ENCODE data around the gene DNAJB7. TPM values are rescaled to one million over a fixed set of nuclear protein-coding genes. Genes with fewer than 3 reads are reported as not detected.
"Not testable (repeated sequence)": the region's sequence is repeated elsewhere in the genome, so short reads cannot be mapped to it uniquely, and the experiment has no call there.

DNAJB7 gene
- total RNA-seq, 3 donors from 2014 or later = not detected

GRCh38 chr22:40856513-40857308 lies 5.2 kb downstream of the DNAJB7 start, which contains the start of the genes ST13 and XPNPEP3:
TSS of gene ST13 (minus strand) at chr22:40856639. CDS start at chr22:40856540, 99 bp downstream.
TSS of gene XPNPEP3 (plus strand) at chr22:40857148. CDS start at chr22:40857182, 34 bp downstream.
- H3K36me3 Mint-ChIP-seq (ENCODE audit: insufficient read depth) = peaks cover 22% of the 10 kb centered on the region
- no peaks in the 10 kb centered on the region for H3K27me3 Mint-ChIP-seq (ENCODE audit: low read depth)
- H3K4me3 Mint-ChIP-seq = peak within 1 kb of the TSS; percentile 99
- ATAC-seq = peak; percentile 95 to 97
- no peaks in the 10 kb centered on the region for H3K9me3 Mint-ChIP-seq
- H3K4me1 Mint-ChIP-seq (ENCODE audit: low read depth) = peaks cover 44% of the 10 kb centered on the region
- DNase-seq = peak; percentile 97

GRCh38 chr22:40855979-40856512 lies 5.9 kb downstream of the DNAJB7 start:
- H3K9me3 Mint-ChIP-seq = no peaks in the 10 kb centered on the region
- no peak for DNase-seq
- no peaks in the 10 kb centered on the region for H3K27me3 Mint-ChIP-seq (ENCODE audit: low read depth)
- peak; percentile 13 to 20 for ATAC-seq
- peaks cover 17% of the 10 kb centered on the region for H3K36me3 Mint-ChIP-seq (ENCODE audit: insufficient read depth)
- peaks cover 48% of the 10 kb centered on the region for H3K4me1 Mint-ChIP-seq (ENCODE audit: low read depth)
- peak overlapping the region; percentile 99 for H3K4me3 Mint-ChIP-seq

- no peaks in the 10 kb centered on the region for H3K27me3 Mint-ChIP-seq (ENCODE audit: low read depth)
- peak overlapping the region; percentile 99 for H3K4me3 Mint-ChIP-seq
- H3K9me3 Mint-ChIP-seq = no peaks in the 10 kb centered on the region
- H3K4me1 Mint-ChIP-seq (ENCODE audit: low read depth) = peaks cover 48% of the 10 kb centered on the region
- ATAC-seq (no peak), DNase-seq (no peak)
- H3K36me3 Mint-ChIP-seq (ENCODE audit: insufficient read depth) = peaks cover 15% of the 10 kb centered on the region
Measured at GRCh38 chr22:40855071-40855978, 6.6 kb downstream of the DNAJB7 start.

GRCh38 chr22:40853961-40854360 lies 8.0 kb downstream of the DNAJB7 start:
- peak overlapping the region; percentile 61 for H3K4me3 Mint-ChIP-seq
- H3K27me3 Mint-ChIP-seq (ENCODE audit: low read depth) = no peaks in the 10 kb centered on the region
- peaks cover 16% of the 10 kb centered on the region for H3K36me3 Mint-ChIP-seq (ENCODE audit: insufficient read depth)
- H3K9me3 Mint-ChIP-seq = no peaks in the 10 kb centered on the region
- ATAC-seq (no peak), DNase-seq (no peak)
- H3K4me1 Mint-ChIP-seq (ENCODE audit: low read depth) = peaks cover 47% of the 10 kb centered on the region

DNA sequence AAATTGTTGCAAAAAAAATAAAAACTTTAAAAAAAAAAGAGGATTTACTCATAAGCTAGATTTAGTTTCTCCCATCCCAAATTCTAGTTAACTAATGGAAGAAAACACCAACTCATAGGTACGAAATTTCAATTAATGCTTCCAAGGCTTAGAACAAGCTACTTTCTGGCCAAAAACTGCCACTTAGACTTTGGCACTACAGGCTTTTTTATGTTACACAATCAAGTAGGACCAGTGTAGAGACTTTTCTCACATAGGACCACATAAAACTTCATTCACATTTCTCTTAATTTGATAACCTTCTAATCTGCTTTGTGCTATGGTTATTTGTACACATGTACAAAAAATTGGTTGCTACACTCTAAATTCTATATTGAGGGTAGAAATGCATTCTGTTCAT lies 8.6 kb downstream of the DNAJB7 start:
- DNase-seq (no peak), ATAC-seq (no peak)
- Mint-ChIP-seq H3K27me3 (ENCODE audit: low read depth) (no peaks in the 10 kb centered on the region), H3K9me3 (no peaks in the 10 kb centered on the region), H3K36me3 (ENCODE audit: insufficient read depth) (peaks cover 17% of the 10 kb centered on the region), H3K4me3 (peak overlapping the region; percentile 61), H3K4me1 (ENCODE audit: low read depth) (peaks cover 45% of the 10 kb centered on the region)

DNA sequence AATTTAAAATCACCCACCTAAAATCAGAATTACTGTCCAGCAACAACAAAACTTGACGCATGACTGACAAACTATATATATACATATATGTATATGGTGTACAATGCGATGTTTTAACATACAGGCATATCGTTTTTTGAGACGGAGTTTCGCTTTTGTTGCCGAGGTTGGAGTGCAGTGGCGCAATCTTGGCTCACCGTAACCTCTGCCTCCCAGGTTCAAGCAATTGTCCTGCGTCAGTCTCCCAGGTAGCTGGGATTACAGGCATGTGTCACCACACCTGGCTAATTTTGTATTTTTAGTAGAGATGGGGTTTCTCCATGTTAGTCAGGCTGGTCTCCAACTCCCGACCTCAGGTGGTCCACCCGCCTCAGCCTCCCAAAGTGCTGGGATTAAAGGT lies 16.1 kb downstream of the DNAJB7 start:
- H3K9me3 Mint-ChIP-seq; H3K4me3 Mint-ChIP-seq; ATAC-seq; H3K27me3 Mint-ChIP-seq (ENCODE audit: low read depth); DNase-seq: not testable (repeated sequence)
- Mint-ChIP-seq H3K4me1 (ENCODE audit: low read depth) (peaks cover 14% of the 10 kb centered on the region), H3K36me3 (ENCODE audit: insufficient read depth) (peaks cover 32% of the 10 kb centered on the region)

DNA sequence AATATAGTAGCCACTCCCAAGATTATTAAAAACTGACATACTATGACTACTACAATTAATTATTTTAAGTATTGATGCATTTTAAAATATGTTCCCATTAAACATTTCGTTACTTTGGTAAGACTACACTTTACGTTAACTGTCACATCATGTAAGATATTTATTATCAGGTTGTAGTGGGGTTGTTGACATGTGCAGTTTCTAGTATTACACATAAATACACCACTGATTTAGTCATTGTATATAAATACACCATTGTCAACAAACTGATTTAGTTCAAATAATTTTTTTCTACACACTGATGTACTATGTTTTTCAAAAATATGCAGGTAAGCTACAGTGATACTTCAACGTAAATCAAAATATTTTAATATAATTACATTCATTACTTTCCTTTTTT lies 17.0 kb downstream of the DNAJB7 start:
- Mint-ChIP-seq H3K36me3 (ENCODE audit: insufficient read depth) (peaks cover 36% of the 10 kb centered on the region), H3K4me3 (no peak overlapping the region), H3K9me3 (no peaks in the 10 kb centered on the region), H3K27me3 (ENCODE audit: low read depth) (no peaks in the 10 kb centered on the region), H3K4me1 (ENCODE audit: low read depth) (peaks cover 10% of the 10 kb centered on the region)
- ATAC-seq (no peak), DNase-seq (no peak)

GRCh38 chr22:40838486-40838885 lies 23.4 kb downstream of the DNAJB7 start:
- H3K27me3 Mint-ChIP-seq (ENCODE audit: low read depth) = no peaks in the 10 kb centered on the region
- peaks cover 9% of the 10 kb centered on the region for H3K4me1 Mint-ChIP-seq (ENCODE audit: low read depth)
- ATAC-seq (no peak), DNase-seq (no peak)
- peaks cover 37% of the 10 kb centered on the region for H3K36me3 Mint-ChIP-seq (ENCODE audit: insufficient read depth)
- H3K9me3 Mint-ChIP-seq = no peaks in the 10 kb centered on the region
- H3K4me3 Mint-ChIP-seq = no peak overlapping the region

DNA sequence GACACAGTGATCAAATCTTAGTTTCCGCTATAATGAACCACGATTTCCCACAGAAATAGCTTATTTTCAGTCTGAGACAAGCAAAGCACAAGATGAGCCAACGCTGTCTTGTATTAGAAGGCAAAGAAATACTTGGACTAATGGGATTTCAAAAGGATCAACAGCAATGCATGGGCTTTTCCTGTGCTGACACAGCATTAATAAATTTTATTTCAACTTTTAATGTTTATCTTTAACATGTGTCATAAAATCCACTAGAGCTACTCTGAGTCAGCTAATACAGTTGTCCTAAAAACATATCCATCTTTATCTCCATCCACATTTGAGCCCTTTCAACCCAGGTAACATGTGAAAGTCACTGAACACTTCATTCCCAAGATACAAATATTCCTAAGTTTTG lies 27.3 kb downstream of the DNAJB7 start:
- DNase-seq (no peak), ATAC-seq (no peak)
- H3K4me3 Mint-ChIP-seq = no peak overlapping the region
- no peaks in the 10 kb centered on the region for H3K27me3 Mint-ChIP-seq (ENCODE audit: low read depth)
- H3K4me1 Mint-ChIP-seq (ENCODE audit: low read depth) = no peaks in the 10 kb centered on the region
- no peaks in the 10 kb centered on the region for H3K9me3 Mint-ChIP-seq
- peaks cover 26% of the 10 kb centered on the region for H3K36me3 Mint-ChIP-seq (ENCODE audit: insufficient read depth)

GRCh38 chr22:40829131-40829530 lies 32.8 kb downstream of the DNAJB7 start:
- H3K36me3 Mint-ChIP-seq (ENCODE audit: insufficient read depth) = peaks cover 36% of the 10 kb centered on the region
- H3K9me3 Mint-ChIP-seq = no peaks in the 10 kb centered on the region
- no peak overlapping the region for H3K4me3 Mint-ChIP-seq
- no peak for DNase-seq
- H3K4me1 Mint-ChIP-seq (ENCODE audit: low read depth) = no peaks in the 10 kb centered on the region
- no peak for ATAC-seq
- H3K27me3 Mint-ChIP-seq (ENCODE audit: low read depth) = no peaks in the 10 kb centered on the region

DNA sequence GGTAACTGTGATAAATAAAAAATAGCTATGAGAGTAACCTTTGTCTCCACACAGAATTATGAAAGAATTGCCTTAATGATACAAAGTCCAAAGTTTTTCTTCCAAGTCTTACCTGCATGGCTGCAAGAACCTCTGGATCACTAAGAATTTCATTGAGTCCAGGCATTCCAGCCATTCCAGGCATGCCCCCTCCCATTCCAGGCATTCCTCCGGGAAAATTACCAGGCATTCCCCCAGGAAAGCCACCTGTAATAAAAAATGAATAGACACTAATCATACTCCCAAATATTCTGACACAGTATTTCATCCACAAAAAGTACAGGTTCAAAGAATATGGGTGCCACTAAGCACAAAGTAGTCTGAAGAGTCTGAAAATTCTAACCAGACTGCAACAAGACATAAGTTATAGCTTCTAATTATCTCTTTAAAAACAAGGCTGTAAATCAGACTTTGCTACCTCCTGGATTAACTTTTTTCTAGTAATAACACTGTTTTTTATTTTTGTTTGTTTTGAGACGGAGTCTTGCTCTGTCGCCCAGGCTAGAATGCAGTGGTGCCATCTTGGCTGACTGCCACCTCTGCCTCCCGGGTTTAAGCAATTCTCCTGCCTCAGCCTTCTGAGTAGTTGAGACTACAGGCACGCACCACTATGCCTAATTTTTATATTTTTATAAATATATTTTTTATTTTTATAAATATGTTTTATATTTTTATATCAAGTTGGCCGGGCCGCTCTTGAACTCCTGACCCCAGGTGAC lies 34.8 kb downstream of the DNAJB7 start:
- Mint-ChIP-seq H3K36me3 (ENCODE audit: insufficient read depth) (peaks cover 30% of the 10 kb centered on the region), H3K9me3 (no peaks in the 10 kb centered on the region), H3K4me1 (ENCODE audit: low read depth) (no peaks in the 10 kb centered on the region), H3K4me3 (no peak overlapping the region), H3K27me3 (ENCODE audit: low read depth) (no peaks in the 10 kb centered on the region)
- ATAC-seq = no peak
- DNase-seq = no peak

- H3K27me3 Mint-ChIP-seq (ENCODE audit: low read depth) = not testable (repeated sequence)
Measured at GRCh38 chr22:40826292-40826691, 35.6 kb downstream of the DNAJB7 start.

DNA sequence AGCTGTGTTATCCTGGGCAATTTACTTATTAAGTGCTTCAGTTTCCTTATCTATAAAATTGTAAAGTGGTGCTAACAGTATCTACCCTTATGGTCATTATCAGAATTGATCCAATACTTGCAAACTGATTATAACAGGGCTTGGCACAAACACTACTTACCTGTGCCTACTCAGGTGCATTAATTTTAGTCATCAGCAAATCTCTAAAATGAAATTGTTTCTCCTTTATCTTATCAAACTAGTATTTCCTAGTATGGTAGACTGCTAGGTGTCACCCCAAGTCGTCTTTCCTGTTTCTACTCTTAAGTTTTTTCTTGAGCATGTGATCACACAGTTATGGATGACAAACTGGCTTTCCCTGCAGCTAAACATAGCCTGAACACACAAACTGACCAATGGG lies 38.5 kb downstream of the DNAJB7 start:
- no peaks in the 10 kb centered on the region for H3K27me3 Mint-ChIP-seq (ENCODE audit: low read depth)
- no peak overlapping the region for H3K4me3 Mint-ChIP-seq
- H3K36me3 Mint-ChIP-seq (ENCODE audit: insufficient read depth) = peaks cover 15% of the 10 kb centered on the region
- peaks cover 12% of the 10 kb centered on the region for H3K4me1 Mint-ChIP-seq (ENCODE audit: low read depth)
- ATAC-seq (no peak), DNase-seq (no peak)
- no peaks in the 10 kb centered on the region for H3K9me3 Mint-ChIP-seq

More at GRCh38 chr22:40826292-40826691, 35.6 kb downstream of the DNAJB7 start:
- not testable (repeated sequence) for DNase-seq; H3K4me1 Mint-ChIP-seq (ENCODE audit: low read depth); ATAC-seq; H3K4me3 Mint-ChIP-seq; H3K9me3 Mint-ChIP-seq
- peaks cover 28% of the 10 kb centered on the region for H3K36me3 Mint-ChIP-seq (ENCODE audit: insufficient read depth)

Data from activated T-cell treated with anti-CD3 and anti-CD28 coated beads, Interleukin-2, amount 50 U/mL, for 4 hours (primary cell).